WI38 (cell line): ENCODE results near the gene PTGES3L.

Source experiments
- H3K4me3 ChIP-seq: 2 replicates; pipeline ENCODE4 v1.5.1; 2011; ENCODE audit warnings: low read depth, mild to moderate bottlenecking, control low read depth, low read length
- CTCF ChIP-seq: IDR thresholded peaks from 2 replicates; pipeline ENCODE4 v1.5.1; 2012; ENCODE audit warnings: low read depth, mild to moderate bottlenecking, control low read depth, low read length

PTGES3L gene

GRCh38 chr17:43024407-43025289 is 44.8 kb upstream of the PTGES3L start, which contains the start of gene RND2:
TSS of gene RND2 (plus strand) at chr17:43025231. CDS start at chr17:43025348, 117 bp downstream.
- H3K4me3 ChIP-seq, result peak within 1 kb of the TSS; percentile 64
- peak; percentile 92 for TF ChIP-seq CTCF

- H3K4me3 ChIP-seq, result peak within 1 kb of the TSS; percentile 97
- no peak for TF ChIP-seq CTCF
These were observed 42.0 kb upstream of the PTGES3L start, which contains the start of gene VAT1 for GRCh38 chr17:43021741-43022512. TSS of gene VAT1 (minus strand) at chr17:43022385. CDS start at chr17:43022322, 63 bp downstream.

- no peak for TF ChIP-seq CTCF
- H3K4me3 ChIP-seq, result peak overlapping the region; percentile 97
These were observed 41.2 kb upstream of the PTGES3L start for GRCh38 chr17:43020789-43021740.

- no peak overlapping the region for H3K4me3 ChIP-seq
- no peak for TF ChIP-seq CTCF
These were observed 40.2 kb upstream of the PTGES3L start for GRCh38 chr17:43020030-43020621.

- no peak for TF ChIP-seq CTCF
- H3K4me3 ChIP-seq, result no peak overlapping the region
These were observed 39.5 kb upstream of the PTGES3L start for GRCh38 chr17:43019418-43019817.

GRCh38 chr17:43018932-43019331 is 39.1 kb upstream of the PTGES3L start:
- no peak for TF ChIP-seq CTCF
- H3K4me3 ChIP-seq, result no peak overlapping the region
